B cell (primary cell): ENCODE results near the gene ZNF324. TPM values are rescaled to one million over a fixed set of nuclear protein-coding genes. Genes with fewer than 3 reads are reported as not detected.

Source experiments
- ATAC-seq: fragments of 200-7000 bp; cut with Tn5 transposase; one replicate; pipeline ENCODE4 v1.10.0; 2021; ENCODE audit warnings: low read depth, mild to moderate bottlenecking, moderate number of reproducible peaks, moderate library complexity
- CTCF ChIA-PET: fragments of 350-600 bp; sonication (Branson Sonifier 250); formaldehyde crosslinking; loops from one replicate; lab custom pipeline; 2021; ENCODE audit warnings: antibody characterized with exemption, inconsistent platforms; lab: Charles Lee
- POLR2A ChIA-PET: fragments of 350-600 bp; sonication (Branson Sonifier 250); formaldehyde crosslinking; loops from one replicate; lab custom pipeline; 2021; ENCODE audit warnings: antibody characterized with exemption; lab: Charles Lee
- DNase-seq: peaks from one replicate; pipeline ENCODE4 v3.0.0; 2013
- H2AFZ ChIP-seq: 2 replicates; pipeline ENCODE4 v1.6.1; 2012; ENCODE audit warnings: mild to moderate bottlenecking, low read depth, low read length; ENCODE audit not compliant: insufficient read depth, poor library complexity, severe bottlenecking
- H3K27ac ChIP-seq, 2 donors: 1 replicate in 1 of 2; 2 replicates in 1 of 2; pipeline ENCODE4 v1.5.1; 2012 to 2013; ENCODE audit warnings: low read length in 2 of 2, mild to moderate bottlenecking in 2 of 2, moderate library complexity in 1 of 2
- H3K27me3 ChIP-seq, 4 experiments: fragments of 200-600 bp in 1 of 4; sonication (generic) in 1 of 4; replicated peaks in 1 of 4; 1 replicate in 2 of 4; 2 replicates in 2 of 4; pipeline versions ENCODE4 v1.6.1 to v1.7.0; 2013 to 2016; ENCODE audit warnings: low read length in 3 of 4, mild to moderate bottlenecking in 2 of 4, mixed read lengths in 1 of 4, moderate library complexity in 1 of 4; ENCODE audit not compliant: insufficient read depth in 4 of 4, control insufficient read depth in 3 of 4; ENCODE audit errors: control extremely low read depth in 1 of 4
- H3K36me3 ChIP-seq, 2 experiments: replicated peaks in 1 of 2; 1 replicate in 1 of 2; 2 replicates in 1 of 2; pipeline versions ENCODE4 v1.6.1 to v1.7.1; 2013; ENCODE audit warnings: low read length in 1 of 2; ENCODE audit not compliant: insufficient read depth in 2 of 2, control insufficient read depth in 1 of 2; ENCODE audit errors: control extremely low read depth in 1 of 2, extremely low read depth in 1 of 2
- H3K4me1 ChIP-seq, 2 donors: fragments of 200-600 bp in 1 of 2; sonication (generic) in 1 of 2; 1 replicate in 1 of 2; 2 replicates in 1 of 2; pipeline versions ENCODE4 v1.5.1 to v1.6.1; 2013 to 2017; ENCODE audit warnings: low read length in 2 of 2; ENCODE audit not compliant: control insufficient read depth in 2 of 2, insufficient read depth in 2 of 2
- H3K4me2 ChIP-seq: replicated peaks from 2 replicates; pipeline ENCODE3; 2012; ENCODE audit warnings: mild to moderate bottlenecking, low read depth, low read length; ENCODE audit not compliant: poor library complexity, severe bottlenecking
- H3K4me3 ChIP-seq, 5 experiments: fragments of 200-600 bp in 1 of 5; sonication (generic) in 1 of 5; 1 replicate in 3 of 5; 2 replicates in 2 of 5; pipeline versions ENCODE4 v1.5.1 to v1.7.0; 2011 to 2016; ENCODE audit warnings: low read length in 4 of 5, mild to moderate bottlenecking in 4 of 5, low read depth in 2 of 5, control low read depth in 1 of 5, moderate library complexity in 1 of 5; ENCODE audit not compliant: insufficient read depth in 1 of 5; ENCODE audit errors: control extremely low read depth in 1 of 5, extremely low read depth in 1 of 5
- H3K79me2 ChIP-seq: fragments of 200-600 bp; sonication (generic); one replicate; pipeline ENCODE4 v1.6.0; 2016; ENCODE audit warnings: low read length; ENCODE audit not compliant: control insufficient read depth, insufficient read depth
- H3K9ac ChIP-seq: fragments of 200-600 bp; sonication (generic); 2 replicates; pipeline ENCODE4 v1.6.1; 2017; ENCODE audit warnings: mild to moderate bottlenecking, low read length, moderate library complexity
- H3K9me3 ChIP-seq, 3 donors: one replicate each; pipeline versions ENCODE4 v1.6.1 to v1.7.1; 2013; ENCODE audit warnings: low read length in 2 of 3; ENCODE audit not compliant: control insufficient read depth in 2 of 3, insufficient read depth in 1 of 3; ENCODE audit errors: control extremely low read depth in 1 of 3
- H4K20me1 ChIP-seq: 2 replicates; pipeline ENCODE4 v1.6.0; 2012; ENCODE audit warnings: mild to moderate bottlenecking, low read length; ENCODE audit not compliant: insufficient read depth, control insufficient read depth, poor library complexity, severe bottlenecking
- H3K27ac Mint-ChIP-seq: one replicate; pipeline ENCODE4 v1.8.0; 2021; ENCODE audit warnings: mixed read lengths
- H3K27me3 Mint-ChIP-seq: one replicate; pipeline ENCODE4 v1.8.0; 2021; ENCODE audit warnings: mixed read lengths
- H3K4me1 Mint-ChIP-seq: one replicate; pipeline ENCODE4 v1.8.0; 2021; ENCODE audit warnings: mixed read lengths
- H3K4me3 Mint-ChIP-seq: one replicate; pipeline ENCODE4 v1.8.0; 2021; ENCODE audit warnings: mixed read lengths
- H3K9me3 Mint-ChIP-seq: one replicate; pipeline ENCODE4 v1.8.0; 2022; ENCODE audit warnings: mixed read lengths; ENCODE audit not compliant: insufficient read depth
- EZH2 ChIP-seq: IDR thresholded peaks from 2 replicates; pipeline ENCODE4 v1.6.1; 2012; ENCODE audit warnings: borderline replicate concordance, low read depth, mild to moderate bottlenecking, moderate library complexity, low read length; ENCODE audit not compliant: insufficient read depth, poor library complexity, severe bottlenecking
- WGBS: methylation state at CpG from one replicate; pipeline ENCODE4 v1.1.5; 2013; ENCODE audit warnings: missing lambda C conversion rate; ENCODE audit not compliant: insufficient coverage; 5-methylcytosine and 5-hydroxymethylcytosine counted together
- intact Hi-C: fragments of 100-400 bp; cut with micrococcal nuclease; formaldehyde crosslinking; loops from one replicate; pipeline ENCODE4 v1.10.0; 2022
- polyA plus RNA-seq: library from polyadenylated mRNA; depleted of rRNA; stranded (reverse); fragments of >200 nt; gene quantifications from 2 replicates; pipeline ENCODE4 v1.2.3, GENCODE V29; 2012
- total RNA-seq, 2 donors: library from RNA; stranded (reverse); fragments of 120-200 nt in 1 of 2; gene quantifications; 1 replicate in 1 of 2; 2 replicates in 1 of 2; pipeline versions ENCODE4 v1.2.3 to v1.2.4, GENCODE V29; 2013 to 2022
- TF ChIP-seq, protein P1 (sequence below): fragments of 200-600 bp; IDR thresholded peaks from one replicate; pipeline ENCODE4 v1.8.0; 2022; ENCODE audit warnings: antibody characterized with exemption, mild to moderate bottlenecking

ZNF324 gene
- total and polyA plus RNA-seq, 2 donors (not counting 1 experiment from before 2014, with no cell fraction given): 12.8 to 21.0 TPM

DNA sequence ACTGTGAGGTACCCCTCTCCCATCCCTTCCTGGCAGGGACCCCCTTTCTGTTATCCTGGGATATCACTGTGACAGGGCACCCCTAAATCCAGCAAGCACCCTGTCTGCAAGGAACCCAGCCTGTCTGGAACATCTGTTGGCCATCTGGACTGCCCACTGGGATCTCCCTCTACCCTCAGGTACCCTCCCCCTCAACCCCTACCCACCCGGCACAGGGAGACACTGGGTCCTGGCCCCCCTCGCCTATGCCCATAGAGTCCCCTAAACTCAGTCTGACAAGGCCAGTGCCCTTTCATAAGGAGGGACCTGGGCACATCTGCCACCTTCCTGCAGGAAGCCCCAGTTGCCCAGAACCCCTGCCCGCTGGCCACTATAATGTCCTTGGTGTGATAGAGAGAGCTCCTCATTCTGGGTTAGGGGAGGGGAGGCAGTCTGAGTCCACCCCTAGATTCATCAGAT is 47.7 kb downstream of the ZNF324 start:
- no peak overlapping the region for H3K9ac ChIP-seq
- peaks cover 63% of the 10 kb centered on the region for H4K20me1 ChIP-seq
- DNase-seq (no peak), ATAC-seq (no peak)
- peaks cover 21 to 32% of the 10 kb centered on the region in 2 donors for H3K4me1 ChIP-seq
- Mint-ChIP-seq H3K4me1 (peaks cover 41% of the 10 kb centered on the region), H3K27me3 (no peaks in the 10 kb centered on the region), H3K4me3 (peak overlapping the region; percentile 80), H3K27ac (peak overlapping the region; percentile 71), H3K9me3 (no peaks in the 10 kb centered on the region)
- H3K79me2 ChIP-seq: peaks cover 50% of the 10 kb centered on the region
- 80% methylated on average over 1 of the region's 3 CpGs for WGBS
- intact Hi-C loops: loop anchor here (1.0 kb wide), 1 partner anchor 15 kb away; no protein-coding TSS in a partner anchor
- H3K4me3 ChIP-seq: peak overlapping the region in 1 of 5 experiments; percentile 41
- H2AFZ ChIP-seq: no peak overlapping the region
- CTCF ChIA-PET: interaction anchor here (0.7 to 1.6 kb wide), 3 partner anchors 61 to 486 kb away, joined by 3 to 11 read pairs (median 7); no protein-coding TSS in a partner anchor
- TF ChIP-seq EZH2: no peak
- TF ChIP-seq, protein P1, sequence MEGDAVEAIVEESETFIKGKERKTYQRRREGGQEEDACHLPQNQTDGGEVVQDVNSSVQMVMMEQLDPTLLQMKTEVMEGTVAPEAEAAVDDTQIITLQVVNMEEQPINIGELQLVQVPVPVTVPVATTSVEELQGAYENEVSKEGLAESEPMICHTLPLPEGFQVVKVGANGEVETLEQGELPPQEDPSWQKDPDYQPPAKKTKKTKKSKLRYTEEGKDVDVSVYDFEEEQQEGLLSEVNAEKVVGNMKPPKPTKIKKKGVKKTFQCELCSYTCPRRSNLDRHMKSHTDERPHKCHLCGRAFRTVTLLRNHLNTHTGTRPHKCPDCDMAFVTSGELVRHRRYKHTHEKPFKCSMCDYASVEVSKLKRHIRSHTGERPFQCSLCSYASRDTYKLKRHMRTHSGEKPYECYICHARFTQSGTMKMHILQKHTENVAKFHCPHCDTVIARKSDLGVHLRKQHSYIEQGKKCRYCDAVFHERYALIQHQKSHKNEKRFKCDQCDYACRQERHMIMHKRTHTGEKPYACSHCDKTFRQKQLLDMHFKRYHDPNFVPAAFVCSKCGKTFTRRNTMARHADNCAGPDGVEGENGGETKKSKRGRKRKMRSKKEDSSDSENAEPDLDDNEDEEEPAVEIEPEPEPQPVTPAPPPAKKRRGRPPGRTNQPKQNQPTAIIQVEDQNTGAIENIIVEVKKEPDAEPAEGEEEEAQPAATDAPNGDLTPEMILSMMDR: no peak
- peaks cover 0 to 12% of the 10 kb centered on the region in 2 experiments for H3K36me3 ChIP-seq
- H3K4me2 ChIP-seq: peak overlapping the region; percentile 77
- no peaks in the 10 kb centered on the region for H3K27me3 ChIP-seq
- H3K27ac ChIP-seq: no peak overlapping the region
- H3K9me3 ChIP-seq: no peaks in the 10 kb centered on the region
- POLR2A ChIA-PET: interaction anchor here (1.0 kb wide), 1 partner anchor 61 kb away, joined by 3 read pairs; no protein-coding TSS in a partner anchor

DNA sequence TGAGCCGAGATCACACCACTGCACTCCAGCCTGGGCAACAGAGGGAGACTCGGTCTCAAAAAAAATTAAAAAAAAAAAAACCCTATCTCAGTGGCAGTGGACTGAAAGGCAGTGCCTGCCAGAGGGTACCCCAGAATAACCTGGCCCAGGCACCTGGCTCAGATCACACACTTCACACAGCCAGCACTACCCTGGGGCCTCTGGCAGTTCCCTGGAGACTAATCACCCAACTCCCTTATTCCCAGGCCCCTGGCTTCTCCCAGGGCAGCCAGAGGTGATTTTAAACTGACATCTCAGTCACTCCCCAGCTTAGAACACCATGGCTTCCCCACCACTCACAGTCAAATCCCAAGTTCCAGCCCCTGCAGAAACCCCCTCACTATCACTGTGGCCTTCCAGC is 48.4 kb downstream of the ZNF324 start:
- Histone ChIP-seq H3K9me3 (no peaks in the 10 kb centered on the region), H3K27ac (no peak overlapping the region), H3K36me3 (peaks cover 0 to 12% of the 10 kb centered on the region in 2 experiments), H3K27me3 (no peaks in the 10 kb centered on the region), H4K20me1 (peaks cover 63% of the 10 kb centered on the region), H2AFZ (no peak overlapping the region), H3K4me1 (peaks cover 23 to 36% of the 10 kb centered on the region in 2 donors), H3K4me2 (no peak overlapping the region), H3K79me2 (peaks cover 50% of the 10 kb centered on the region), H3K4me3 (no peak overlapping the region), H3K9ac (no peak overlapping the region)
- H3K4me3 Mint-ChIP-seq: peak overlapping the region; percentile 37
- CTCF ChIA-PET: no interaction called here
- intact Hi-C loops: no loop called here
- TF ChIP-seq EZH2: no peak
- TF ChIP-seq, protein P1: no peak
- H3K27me3 Mint-ChIP-seq: no peaks in the 10 kb centered on the region
- no peak overlapping the region for H3K27ac Mint-ChIP-seq
- H3K9me3 Mint-ChIP-seq: no peaks in the 10 kb centered on the region
- DNase-seq (no peak), ATAC-seq (no peak)
- peaks cover 47% of the 10 kb centered on the region for H3K4me1 Mint-ChIP-seq
- 80% methylated on average over 1 of the region's 2 CpGs for WGBS
- POLR2A ChIA-PET: no interaction called here
